ENCODE data around the gene RNF4.

DNA sequence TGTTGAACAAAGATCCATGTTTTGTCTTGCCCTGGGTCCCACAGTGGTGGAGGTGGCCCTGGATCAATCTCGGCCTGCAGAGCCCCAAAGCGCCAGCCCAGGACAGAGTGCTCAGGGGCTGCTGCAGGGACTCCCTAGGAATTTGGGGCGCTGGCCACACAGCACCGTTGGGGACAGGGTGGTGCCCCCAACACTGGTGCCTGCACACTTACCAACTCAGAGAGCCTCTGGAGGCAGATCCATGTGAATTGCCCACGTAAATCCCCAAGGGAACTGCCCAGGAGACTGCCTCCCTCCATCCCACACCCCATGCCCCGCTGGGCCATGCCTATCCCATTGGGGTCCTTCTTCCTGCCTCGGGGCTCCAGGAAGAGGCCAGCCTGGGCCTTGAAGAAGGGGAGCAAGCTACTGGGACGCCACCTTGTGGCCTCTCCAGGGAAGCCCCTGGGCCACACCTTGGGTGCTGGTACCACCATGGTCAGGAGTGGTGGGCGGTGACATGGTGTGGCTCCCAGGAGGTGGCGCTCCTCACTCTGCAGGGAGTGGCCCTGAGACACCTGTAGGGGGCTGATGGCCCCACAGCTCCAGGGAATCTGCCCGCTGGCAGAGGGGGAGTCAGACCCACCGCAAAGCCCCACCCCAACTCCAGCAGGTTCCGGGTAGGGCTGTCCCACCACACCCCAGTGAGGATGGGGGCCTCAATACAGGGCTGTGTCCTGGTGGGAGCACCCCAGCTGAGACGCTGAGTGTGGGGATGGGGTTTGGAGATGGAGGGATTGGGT lies 27.3 kb upstream of the RNF4 start:
- TF ChIP-seq EZH2 (IDR thresholded peaks at IDR 0.05) (no peak), POLR2AphosphoS5 (IDR thresholded peaks at IDR 0.05; ENCODE audit: borderline replicate concordance, low read depth, low read length) (no peak), FOXP2 (optimal IDR thresholded peaks at IDR 0.05; ENCODE audit: control extremely low read depth, extremely low read length, insufficient read depth) (no peak)
